Small intestine (tissue), 7 donors: Measurements from ENCODE around the gene GPRC5D. TPM values are rescaled to one million over a fixed set of nuclear protein-coding genes. Genes with fewer than 3 reads are reported as not detected.

Experiments
- DNase-seq, 2 donors: peaks; one replicate each; pipeline versions ENCODE4 v3.0.0 to v3.0.0-alpha.2; 2013
- FAIRE-seq: peaks from 2 replicates; lab custom pipeline; 2012; peaks lifted over from hg19 to GRCh38; lab: Jason Lieb, UNC
- H3K27ac ChIP-seq, 3 donors: one replicate each; pipeline ENCODE4 v1.5.1; 2013; ENCODE audit warnings: low read length in 2 of 3, mild to moderate bottlenecking in 2 of 3, control low read depth in 1 of 3, inconsistent platforms in 1 of 3, low read depth in 1 of 3, moderate library complexity in 1 of 3
- H3K27me3 ChIP-seq, 3 donors: one replicate each; pipeline ENCODE4 v1.6.1; 2013; ENCODE audit warnings: low read length in 3 of 3, inconsistent platforms in 1 of 3; ENCODE audit not compliant: control insufficient read depth in 3 of 3, insufficient read depth in 3 of 3
- H3K36me3 ChIP-seq, 3 donors: one replicate each; pipeline ENCODE4 v1.6.1; 2013; ENCODE audit warnings: low read length in 3 of 3, inconsistent platforms in 1 of 3, low read depth in 1 of 3, mild to moderate bottlenecking in 1 of 3, moderate library complexity in 1 of 3; ENCODE audit not compliant: control insufficient read depth in 3 of 3, insufficient read depth in 2 of 3
- H3K4me1 ChIP-seq, 3 donors: one replicate each; pipeline ENCODE4 v1.6.1; 2013; ENCODE audit warnings: low read length in 2 of 3, inconsistent platforms in 1 of 3, low read depth in 1 of 3, mild to moderate bottlenecking in 1 of 3, moderate library complexity in 1 of 3; ENCODE audit not compliant: control insufficient read depth in 3 of 3, insufficient read depth in 2 of 3
- H3K4me3 ChIP-seq, 3 donors: one replicate each; pipeline ENCODE4 v1.5.1; 2013; ENCODE audit warnings: low read length in 3 of 3, control low read depth in 1 of 3, inconsistent platforms in 1 of 3, low read depth in 1 of 3, mild to moderate bottlenecking in 1 of 3, moderate library complexity in 1 of 3
- H3K9me3 ChIP-seq, 2 donors: one replicate each; pipeline ENCODE4 v1.6.1; 2013; ENCODE audit warnings: low read depth in 1 of 2, low read length in 1 of 2; ENCODE audit not compliant: control insufficient read depth in 2 of 2, insufficient read depth in 1 of 2
- WGBS, 3 donors: extraction: QIAGEN DNeasy Blood & Tissue Kit; methylation state at CpG; one replicate each; pipeline ENCODE4 v1.1.7; 2013; 5-methylcytosine and 5-hydroxymethylcytosine counted together
- polyA plus RNA-seq, 4 donors: library from polyadenylated mRNA; stranded (reverse) in 3 of 4; unstranded in 1 of 4; fragments of 200-250 nt in 3 of 4; fragments of 120-200 nt in 1 of 4; gene quantifications; one replicate each; pipeline versions ENCODE4 v1.2.1 to v1.2.3, GENCODE V29; 2013
- donor health status: healthy with polysubstance abuse.
- donor health status: control.
- donor health status: control.
- donor health status: Bipolar disorder and iron deficiency.
- donor health status: healthy.

Gene GPRC5D
- polyA plus RNA-seq, 4 donors = 0.22 to 1.4 TPM; not detected in 2

DNA sequence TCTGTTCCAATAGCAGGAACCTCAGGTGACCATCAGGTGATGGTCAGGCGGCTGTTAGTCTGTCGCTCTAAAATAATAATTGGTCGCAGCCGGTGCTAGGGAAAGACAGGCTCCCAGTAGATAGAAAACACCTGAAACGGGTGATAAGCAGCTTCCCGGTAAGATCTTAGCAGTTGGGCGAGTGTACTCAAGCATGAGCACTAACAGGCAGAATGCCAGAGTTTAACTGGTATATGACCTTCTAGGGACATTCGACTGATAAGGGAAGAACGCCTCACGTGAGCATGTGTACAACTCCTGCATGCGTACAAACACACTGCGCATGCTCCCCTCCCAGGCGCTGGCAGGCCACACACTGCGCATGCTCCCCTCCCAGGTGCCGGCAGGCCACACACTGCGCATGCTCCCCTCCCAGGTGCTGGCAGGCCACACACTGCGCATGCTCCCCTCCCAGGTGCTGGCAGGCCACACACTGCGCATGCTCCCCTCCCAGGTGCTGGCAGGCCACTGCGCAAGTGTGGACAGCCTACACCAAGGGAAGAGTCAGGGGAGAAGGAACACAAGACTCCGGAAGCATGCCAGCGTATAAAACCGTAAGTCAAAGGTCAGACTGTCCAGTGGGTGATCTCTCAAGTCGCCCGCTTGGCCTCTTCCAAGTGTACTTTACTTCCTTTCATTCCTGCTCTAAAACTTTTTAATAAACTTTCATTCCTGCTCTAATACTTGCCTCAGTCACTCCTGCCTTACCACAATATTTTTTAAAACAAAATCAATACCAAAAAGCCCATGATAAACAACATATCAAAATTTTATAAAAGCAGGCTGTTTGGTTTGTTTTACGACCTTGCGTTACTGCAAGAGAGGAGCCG is 24.5 kb downstream of the GPRC5D start:
- peak; percentile 96 to 99 for DNase-seq
- Histone ChIP-seq H3K27ac (peak overlapping the region; percentile 41 to 86 (median 80)), H3K27me3 (no peaks in the 10 kb centered on the region), H3K36me3 (peaks cover 0 to 10% (median 2%) of the 10 kb centered on the region in 3 donors), H3K4me3 (peak overlapping the region in 2 of 3 donors; percentile 27 to 45), H3K9me3 (no peaks in the 10 kb centered on the region), H3K4me1 (peaks cover 0 to 6% (median 4%) of the 10 kb centered on the region in 3 donors)
- WGBS, 3 donors = 13 to 47% (median 30%) methylated on average over 27 of the region's 27 CpGs
- FAIRE-seq = no peak

- WGBS, 3 donors = 43 to 82% (median 64%) methylated on average over 18 of the region's 18 CpGs
- FAIRE-seq = no peak
- no peak for DNase-seq
- Histone ChIP-seq H3K9me3 (no peaks in the 10 kb centered on the region), H3K27me3 (no peaks in the 10 kb centered on the region), H3K36me3 (peaks cover 0 to 10% (median 2%) of the 10 kb centered on the region in 3 donors), H3K4me1 (peaks cover 0 to 6% (median 4%) of the 10 kb centered on the region in 3 donors), H3K27ac (peak overlapping the region; percentile 41 to 86 (median 80)), H3K4me3 (peak overlapping the region in 1 of 3 donors; percentile 17)
Measured at GRCh38 chr12:12926571-12927071, 25.3 kb downstream of the GPRC5D start.

DNA sequence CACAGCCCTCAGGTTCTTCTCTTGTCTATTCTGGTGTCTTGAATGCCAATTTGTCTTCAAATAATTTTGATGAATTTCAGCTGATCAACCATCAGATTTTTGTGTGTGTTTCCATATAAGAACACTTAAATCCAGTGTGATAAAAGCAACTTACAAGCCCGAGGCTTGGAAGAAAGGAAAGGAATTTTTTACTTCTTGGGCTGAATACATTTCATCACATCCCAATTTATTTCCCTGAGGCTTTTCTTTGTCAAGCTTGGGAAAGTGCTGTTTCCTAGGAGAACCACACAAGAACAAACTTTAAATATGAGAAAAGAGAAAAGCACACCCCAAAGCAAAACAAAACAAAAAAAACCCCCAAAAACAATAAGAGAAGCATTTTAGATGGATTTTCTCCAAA is 26.6 kb downstream of the GPRC5D start:
- H3K27ac ChIP-seq = no peak overlapping the region
- peaks cover 0 to 6% (median 4%) of the 10 kb centered on the region in 3 donors for H3K4me1 ChIP-seq
- H3K36me3 ChIP-seq = peaks cover 0 to 8% (median 2%) of the 10 kb centered on the region in 3 donors
- no peaks in the 10 kb centered on the region for H3K9me3 ChIP-seq
- no peak overlapping the region for H3K4me3 ChIP-seq
- DNase-seq (no peak), FAIRE-seq (no peak)
- 69 to 73% (median 71%) methylated on average over 1 of the region's 1 CpG for WGBS, 3 donors
- no peaks in the 10 kb centered on the region for H3K27me3 ChIP-seq

DNA sequence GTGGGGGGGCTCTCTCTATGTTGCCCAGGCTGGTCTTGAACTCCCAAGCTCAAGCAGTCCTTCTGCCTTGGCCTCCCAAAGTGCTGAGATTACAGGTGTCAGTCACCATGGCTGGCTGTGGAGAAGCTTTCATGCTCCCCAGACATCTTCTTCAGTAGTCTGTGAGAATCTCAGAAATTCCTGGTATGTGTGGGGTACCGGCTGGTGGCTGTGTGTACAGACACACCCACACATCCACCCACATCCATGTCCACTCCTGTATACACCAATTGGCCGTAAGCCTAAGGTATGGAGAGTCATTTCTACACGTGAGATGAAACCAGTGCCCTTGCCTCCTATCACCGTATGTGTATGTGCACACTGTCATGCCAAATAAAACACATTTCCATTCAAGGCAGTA is 27.8 kb downstream of the GPRC5D start:
- no peaks in the 10 kb centered on the region for H3K9me3 ChIP-seq

GRCh38 chr12:12922978-12923377 is 29.0 kb downstream of the GPRC5D start:
- 92 to 94% (median 94%) methylated on average over 7 of the region's 7 CpGs for WGBS, 3 donors
- DNase-seq (no peak), FAIRE-seq (no peak)
- H3K4me3 ChIP-seq = no peak overlapping the region
- peaks cover 0 to 6% (median 4%) of the 10 kb centered on the region in 3 donors for H3K4me1 ChIP-seq
- peaks cover 0 to 10% (median 0%) of the 10 kb centered on the region in 3 donors for H3K36me3 ChIP-seq
- no peaks in the 10 kb centered on the region for H3K27me3 ChIP-seq
- no peaks in the 10 kb centered on the region for H3K9me3 ChIP-seq
- no peak overlapping the region for H3K27ac ChIP-seq

More for the DNA sequence above, 27.8 kb downstream of the GPRC5D start:
- no peak for FAIRE-seq
- Histone ChIP-seq H3K27ac (no peak overlapping the region), H3K4me3 (no peak overlapping the region), H3K4me1 (peaks cover 0 to 6% (median 4%) of the 10 kb centered on the region in 3 donors), H3K27me3 (no peaks in the 10 kb centered on the region), H3K36me3 (no peaks in the 10 kb centered on the region)
- no peak for DNase-seq
- 84 to 89% (median 85%) methylated on average over 4 of the region's 4 CpGs for WGBS, 3 donors

- 72 to 80% (median 77%) methylated on average over 6 of the region's 6 CpGs for WGBS, 3 donors
- no peak overlapping the region for H3K4me3 ChIP-seq
Measured at GRCh38 chr12:12922191-12922616, 29.8 kb downstream of the GPRC5D start.

DNA sequence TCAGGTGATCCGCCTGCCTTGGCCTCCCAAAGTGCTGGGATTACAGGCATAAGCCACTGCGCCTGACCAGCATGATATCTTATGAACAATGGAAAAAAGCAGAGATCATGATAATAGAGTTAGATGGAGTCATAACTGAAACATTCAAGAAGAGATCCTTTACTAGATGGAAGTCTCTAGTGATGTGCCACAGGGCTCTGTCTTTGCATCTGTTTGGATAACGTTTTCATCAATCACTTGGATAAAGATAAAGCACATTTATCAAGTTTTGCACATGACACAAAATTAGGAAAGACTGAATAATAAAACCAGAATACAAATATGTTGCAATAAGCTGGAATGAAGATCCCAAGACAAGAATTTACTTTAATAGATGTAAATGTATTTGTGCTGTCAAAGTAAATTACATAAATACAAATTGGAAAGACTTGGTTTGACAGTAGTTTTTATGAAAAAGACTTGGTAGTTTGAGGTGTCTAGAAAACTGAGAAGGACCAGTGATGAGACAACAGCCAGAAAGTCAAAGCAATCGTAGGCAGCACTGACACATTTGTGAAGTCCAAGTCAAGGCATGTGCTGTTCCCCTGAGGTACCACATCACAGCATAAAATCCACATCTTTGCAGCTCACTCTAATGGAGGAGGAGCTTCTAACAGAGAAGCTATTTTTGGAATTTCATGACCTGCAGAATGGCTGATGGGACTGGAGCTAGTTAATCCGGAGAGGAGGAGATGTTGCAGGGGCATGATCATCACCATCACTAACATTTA is 32.1 kb downstream of the GPRC5D start:
- Histone ChIP-seq H3K4me1 (peaks cover 0 to 5% (median 0%) of the 10 kb centered on the region in 3 donors), H3K4me3 (no peak overlapping the region), H3K27me3 (no peaks in the 10 kb centered on the region), H3K27ac (no peak overlapping the region), H3K36me3 (peaks cover 0 to 27% (median 0%) of the 10 kb centered on the region in 3 donors), H3K9me3 (no peaks in the 10 kb centered on the region)
- 78 to 81% (median 78%) methylated on average over 5 of the region's 5 CpGs for WGBS, 3 donors
- no peak for DNase-seq
- FAIRE-seq = no peak

More at GRCh38 chr12:12922191-12922616, 29.8 kb downstream of the GPRC5D start:
- no peaks in the 10 kb centered on the region for H3K27me3 ChIP-seq
- no peaks in the 10 kb centered on the region for H3K9me3 ChIP-seq
- DNase-seq = no peak
- peaks cover 0 to 11% (median 0%) of the 10 kb centered on the region in 3 donors for H3K36me3 ChIP-seq
- FAIRE-seq = no peak
- no peak overlapping the region for H3K27ac ChIP-seq
- peaks cover 0 to 6% (median 4%) of the 10 kb centered on the region in 3 donors for H3K4me1 ChIP-seq
